H1 (cell line): ENCODE data around the gene ODF4. TPM values are rescaled to one million over a fixed set of nuclear protein-coding genes. Genes with fewer than 3 reads are reported as not detected.
A peak's percentile ranks its signal among the peaks of the same experiment; 100 is the strongest.

Source experiments
- BACH1 ChIP-seq: IDR thresholded peaks from 2 replicates; pipeline ENCODE4 v1.6.1; 2012; ENCODE audit warnings: low read length, improper control_type of control experiment
- BCL11A ChIP-seq, 2 experiments: IDR thresholded peaks; one replicate each; pipeline ENCODE4 v1.6.1; 2011; ENCODE audit warnings: low read depth in 2 of 2, low read length in 2 of 2, mild to moderate bottlenecking in 2 of 2
- BRCA1 ChIP-seq: IDR thresholded peaks from 2 replicates; pipeline ENCODE4 v1.6.1; 2012; ENCODE audit warnings: low read depth, low read length, improper control_type of control experiment
- CBX5 ChIP-seq: fragments of 300-800, 300-1000 bp; sonication (generic); IDR thresholded peaks from 2 replicates; pipeline ENCODE4 v1.7.1; 2016; ENCODE audit warnings: antibody characterized with exemption, low read length, low read depth
- CHD2 ChIP-seq: IDR thresholded peaks from 2 replicates; pipeline ENCODE4 v1.6.1; 2012; ENCODE audit warnings: low read length, improper control_type of control experiment
- CTBP2 ChIP-seq: IDR thresholded peaks from 2 replicates; pipeline ENCODE4 v1.7.0; 2011; ENCODE audit warnings: borderline replicate concordance, mild to moderate bottlenecking, moderate library complexity, mixed read lengths, low read length; ENCODE audit not compliant: insufficient read depth, insufficient read length
- EGR1 ChIP-seq: IDR thresholded peaks from 2 replicates; pipeline ENCODE4 v1.6.1; 2011; ENCODE audit warnings: low read depth, low read length, borderline replicate concordance
- FOSL1 ChIP-seq: IDR thresholded peaks from 2 replicates; pipeline ENCODE4 v1.6.1; 2011; ENCODE audit warnings: mild to moderate bottlenecking, low read depth, low read length, moderate library complexity; ENCODE audit not compliant: insufficient read depth
- KDM1A ChIP-seq: fragments of 200-600, 300-600 bp; sonication (generic); IDR thresholded peaks from 2 replicates; pipeline ENCODE4 v1.7.1; 2016; ENCODE audit warnings: mild to moderate bottlenecking, low read length, borderline replicate concordance
- MAFK ChIP-seq: IDR thresholded peaks from 2 replicates; pipeline ENCODE4 v1.6.1; 2012; ENCODE audit warnings: low read depth, mild to moderate bottlenecking, improper control_type of control experiment, low read length
- POU5F1 ChIP-seq: IDR thresholded peaks from 2 replicates; pipeline ENCODE4 v1.6.1; 2011; ENCODE audit warnings: low read depth, mild to moderate bottlenecking, low read length, moderate library complexity
- SIN3A ChIP-seq, 2 experiments: IDR thresholded peaks in 1 of 2; conservative IDR thresholded peaks in 1 of 2; 2 replicates each; pipeline ENCODE4 v1.6.1; 2011 to 2012; ENCODE audit warnings: low read length in 2 of 2, improper control_type of control experiment in 1 of 2, low read depth in 1 of 2, mild to moderate bottlenecking in 1 of 2
- SIX5 ChIP-seq: IDR thresholded peaks from 2 replicates; pipeline ENCODE4 v1.6.1; 2011; ENCODE audit warnings: mild to moderate bottlenecking, low read depth, low read length
- TAF1 ChIP-seq: IDR thresholded peaks from 2 replicates; pipeline ENCODE4 v1.6.1; 2011; ENCODE audit warnings: mild to moderate bottlenecking, low read depth, low read length
- TAF7 ChIP-seq: optimal IDR thresholded peaks from 2 replicates; pipeline ENCODE3; 2011; ENCODE audit warnings: low read depth, mild to moderate bottlenecking, inconsistent platforms, low read length, moderate library complexity, borderline replicate concordance
- TBP ChIP-seq: IDR thresholded peaks from 2 replicates; pipeline ENCODE4 v1.6.1; 2011; ENCODE audit warnings: low read depth, low read length, improper control_type of control experiment
- TCF12 ChIP-seq: IDR thresholded peaks from 2 replicates; pipeline ENCODE4 v1.6.1; 2011; ENCODE audit warnings: low read depth, mild to moderate bottlenecking, low read length
- TEAD4 ChIP-seq: IDR thresholded peaks from 2 replicates; pipeline ENCODE4 v1.6.1; 2012; ENCODE audit warnings: low read depth, low read length, inconsistent platforms, mixed read lengths
- USF2 ChIP-seq: IDR thresholded peaks from 2 replicates; pipeline ENCODE4 v1.6.1; 2011; ENCODE audit warnings: low read length, improper control_type of control experiment
- polyA plus RNA-seq, 7 experiments: library from polyadenylated mRNA; depleted of rRNA in 3 of 7; stranded (reverse) in 5 of 7; unstranded in 2 of 7; fragments of >200 nt in 5 of 7; fragments of 200-250 nt in 2 of 7; gene quantifications; 1 replicate in 5 of 7; 2 replicates in 1 of 7; 4 replicates in 1 of 7; pipeline versions ENCODE4 v1.2.1 to v1.2.3, GENCODE V29; 2011 to 2013; ENCODE audit warnings: missing spikeins in 2 of 7, mixed read lengths in 2 of 7
- total RNA-seq: library from RNA; stranded (reverse); fragmentation: NEBNext Ultra II Directional; extraction: Animal tissue kit (Norgen Biotek cat#: 25700); gene quantifications from 2 replicates; pipeline ENCODE4 v1.2.1, GENCODE V29; 2021
- TF ChIP-seq, protein P1 (sequence below): IDR thresholded peaks from 2 replicates; pipeline ENCODE4 v1.6.1; 2012; ENCODE audit warnings: inconsistent platforms

ODF4 gene
- total and polyA plus RNA-seq, 2 of the 8 experiments (the other 6 are each of a cell fraction or from before 2014, with no cell fraction given), result not detected

DNA sequence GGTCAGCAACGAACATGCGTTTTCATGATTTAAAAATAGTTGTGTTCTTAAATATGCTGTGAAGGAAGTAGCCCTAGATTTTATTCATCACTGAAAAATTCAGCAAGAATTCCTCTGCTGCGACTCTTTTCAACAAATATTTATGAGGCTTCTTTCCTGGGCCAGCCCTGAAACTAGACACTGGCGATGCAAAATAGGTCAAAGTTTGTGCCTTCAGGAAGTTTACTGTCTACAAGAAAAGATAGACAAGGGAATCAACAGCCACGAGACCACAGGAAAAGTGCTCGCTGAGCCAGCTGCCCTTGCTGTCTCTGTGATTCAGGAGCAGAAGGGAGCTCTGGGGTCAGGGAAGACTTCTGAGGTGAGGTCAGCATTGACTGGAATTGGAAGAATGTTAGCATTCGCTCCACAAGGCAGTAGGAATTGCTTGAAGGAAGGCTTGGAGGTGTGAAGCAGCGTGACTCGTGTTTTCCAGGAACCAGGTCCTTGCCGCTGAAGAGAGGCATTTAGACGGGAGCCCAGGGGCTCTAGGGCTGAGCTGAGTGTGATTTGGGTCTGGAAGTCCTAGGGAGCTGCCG is 45.2 kb downstream of the ODF4 start (continued):
- TF ChIP-seq TAF1 (no peak), MAFK (no peak), TBP (no peak), SIX5 (no peak), CHD2 (no peak), SIN3A (conservative IDR thresholded peaks at IDR 0.05 in 1 of 2, IDR thresholded peaks at IDR 0.05 in 1 of 2; ENCODE audit: low read depth in 1 of 2, low read length in 2 of 2) (no peak), TAF7 (no peak), BCL11A (IDR thresholded peaks at IDR 0.05; ENCODE audit: low read depth in 2 of 2, low read length in 2 of 2) (no peak), CTBP2 (no peak), KDM1A (no peak), EGR1 (no peak), TEAD4 (peak; percentile 77), BRCA1 (no peak), POU5F1 (no peak), BACH1 (peak; percentile 50; the same call in 1 of the 2 replicates), FOSL1 (no peak), USF2 (no peak), CBX5 (no peak), TCF12 (no peak)
- TF ChIP-seq, protein P1, sequence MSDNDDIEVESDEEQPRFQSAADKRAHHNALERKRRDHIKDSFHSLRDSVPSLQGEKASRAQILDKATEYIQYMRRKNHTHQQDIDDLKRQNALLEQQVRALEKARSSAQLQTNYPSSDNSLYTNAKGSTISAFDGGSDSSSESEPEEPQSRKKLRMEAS, result peak; percentile 75
